Kidney epithelial cell (primary cell): ENCODE measurements around the gene EPHB4. TPM values are rescaled to one million over a fixed set of nuclear protein-coding genes. Genes with fewer than 3 reads are reported as not detected.
"Not testable (repeated sequence)": the region's sequence is repeated elsewhere in the genome, so short reads cannot be mapped to it uniquely, and the experiment has no call there.

Experiments used
- DNase-seq: peaks from one replicate; pipeline ENCODE4 v3.0.0-alpha.2; 2010; ENCODE audit warnings: low read depth
- H3K27me3 ChIP-seq: 2 replicates; pipeline ENCODE4 v1.6.0; 2011; ENCODE audit warnings: low read length; ENCODE audit not compliant: control insufficient read depth, insufficient read depth
- H3K36me3 ChIP-seq: 2 replicates; pipeline ENCODE4 v1.5.1; 2011; ENCODE audit warnings: low read length; ENCODE audit not compliant: control insufficient read depth, insufficient read depth
- H3K4me3 ChIP-seq: 2 replicates; pipeline ENCODE4 v1.5.1; 2011; ENCODE audit warnings: low read depth, mild to moderate bottlenecking, control low read depth, low read length
- CTCF ChIP-seq: IDR thresholded peaks from 2 replicates; pipeline ENCODE4 v1.5.1; 2011; ENCODE audit warnings: mild to moderate bottlenecking, moderate library complexity, low read length, control low read depth, inconsistent platforms; ENCODE audit not compliant: insufficient read depth, poor library complexity, severe bottlenecking
- total RNA-seq: library from RNA; depleted of rRNA; stranded (reverse); fragments of >200 nt; gene quantifications from 2 replicates; pipeline ENCODE4 v1.2.3, GENCODE V29; 2015

The EPHB4 gene
- total RNA-seq, 1 donor from 2014 or later = 138 TPM

- TF ChIP-seq CTCF = no peak
- H3K27me3 ChIP-seq = no peaks in the 10 kb centered on the region
- H3K4me3 ChIP-seq = no peak overlapping the region
- H3K36me3 ChIP-seq = peaks cover 5% of the 10 kb centered on the region
- no peak for DNase-seq
Measured at GRCh38 chr7:100811480-100811879, 15.8 kb downstream of the EPHB4 start.

GRCh38 chr7:100808354-100808875 is 18.9 kb downstream of the EPHB4 start:
- no peak for TF ChIP-seq CTCF
- no peak for DNase-seq
- no peak overlapping the region for H3K4me3 ChIP-seq
- H3K27me3 ChIP-seq = no peaks in the 10 kb centered on the region
- H3K36me3 ChIP-seq = peaks cover 5% of the 10 kb centered on the region

- not testable (repeated sequence) for DNase-seq, H3K4me3 ChIP-seq, H3K36me3 ChIP-seq, H3K27me3 ChIP-seq
Measured at GRCh38 chr7:100806883-100807282, 20.4 kb downstream of the EPHB4 start.

GRCh38 chr7:100806276-100806675 is 21.0 kb downstream of the EPHB4 start:
- DNase-seq = no peak
- Histone ChIP-seq H3K27me3 (no peaks in the 10 kb centered on the region), H3K4me3 (no peak overlapping the region), H3K36me3 (peaks cover 5% of the 10 kb centered on the region)
- TF ChIP-seq CTCF = no peak

- H3K27me3 ChIP-seq = no peaks in the 10 kb centered on the region
Measured at GRCh38 chr7:100804681-100805431, 22.5 kb downstream of the EPHB4 start.

More at GRCh38 chr7:100804681-100805431, 22.5 kb downstream of the EPHB4 start:
- no peak for TF ChIP-seq CTCF
- DNase-seq = no peak
- H3K4me3 ChIP-seq = no peak overlapping the region
- peaks cover 4% of the 10 kb centered on the region for H3K36me3 ChIP-seq
